Stimulated activated CD4-positive, alpha-beta T cell treated with anti-CD3 and anti-CD28 coated beads, Interleukin-4, amount 100 ng/mL, for 1 hour (primary cell): ENCODE measurements around the gene GLRX.
"Not testable (repeated sequence)": the region's sequence is repeated elsewhere in the genome, so short reads cannot be mapped to it uniquely, and the experiment has no call there.

Experiments used
- DNase-seq: peaks from one replicate; pipeline ENCODE4 v3.0.0-alpha.2; 2020

Gene GLRX

GRCh38 chr5:95851141-95851540 lies 28.6 kb upstream of the GLRX start:
- not testable (repeated sequence) for DNase-seq

- DNase-seq = no peak
Measured at GRCh38 chr5:95850391-95850894, 27.9 kb upstream of the GLRX start.

GRCh38 chr5:95848701-95849100 lies 26.2 kb upstream of the GLRX start:
- no peak for DNase-seq

- DNase-seq = no peak
Measured at GRCh38 chr5:95847261-95847592, 24.7 kb upstream of the GLRX start.

GRCh38 chr5:95846554-95847260 lies 24.2 kb upstream of the GLRX start:
- peak; percentile 60 for DNase-seq

- no peak for DNase-seq
Measured at GRCh38 chr5:95845391-95845790, 22.9 kb upstream of the GLRX start.

- DNase-seq = no peak
Measured at GRCh38 chr5:95843733-95844223, 21.3 kb upstream of the GLRX start.

GRCh38 chr5:95842854-95843544 lies 20.5 kb upstream of the GLRX start:
- peak; percentile 43 for DNase-seq

GRCh38 chr5:95841914-95842812 lies 19.6 kb upstream of the GLRX start:
- no peak for DNase-seq

GRCh38 chr5:95840956-95841705 lies 18.6 kb upstream of the GLRX start:
- no peak for DNase-seq

GRCh38 chr5:95839658-95840057 lies 17.1 kb upstream of the GLRX start:
- DNase-seq = no peak

- no peak for DNase-seq
Measured at GRCh38 chr5:95838556-95838955, 16.0 kb upstream of the GLRX start.

GRCh38 chr5:95838001-95838520 lies 15.5 kb upstream of the GLRX start:
- DNase-seq = no peak

- DNase-seq = no peak
Measured at GRCh38 chr5:95837492-95837891, 15.0 kb upstream of the GLRX start.

GRCh38 chr5:95836971-95837370 lies 14.4 kb upstream of the GLRX start:
- DNase-seq = not testable (repeated sequence)

GRCh38 chr5:95836544-95836943 lies 14.0 kb upstream of the GLRX start:
- DNase-seq = no peak

GRCh38 chr5:95835682-95836385 lies 13.3 kb upstream of the GLRX start:
- DNase-seq = no peak

GRCh38 chr5:95832664-95833063 lies 10.1 kb upstream of the GLRX start:
- DNase-seq = no peak

GRCh38 chr5:95830226-95830625 lies 7.7 kb upstream of the GLRX start:
- no peak for DNase-seq

GRCh38 chr5:95827892-95828246 lies 5.3 kb upstream of the GLRX start:
- no peak for DNase-seq
